SJCRH30 (cell line): ENCODE results near the gene GAS6. TPM values are rescaled to one million over a fixed set of nuclear protein-coding genes. Genes with fewer than 3 reads are reported as not detected.
A peak's percentile ranks its signal among the peaks of the same experiment; 100 is the strongest.

Experiments
- DNase-seq, 2 experiments: peaks; one replicate each; pipeline ENCODE4 v3.0.0-alpha.2; 2015 to 2020
- H3K27ac ChIP-seq: fragments of 250-450 bp; sonication (Bioruptor Pico); 2 replicates; pipeline ENCODE4 v1.5.1; 2020; ENCODE audit warnings: mild to moderate bottlenecking, moderate library complexity
- H3K27me3 ChIP-seq: fragments of 250-450 bp; sonication (Bioruptor Pico); 2 replicates; pipeline ENCODE4 v1.5.1; 2020; ENCODE audit warnings: mild to moderate bottlenecking, moderate library complexity
- H3K36me3 ChIP-seq: fragments of 250-450 bp; sonication (Bioruptor Pico); 2 replicates; pipeline ENCODE4 v1.5.1; 2020; ENCODE audit warnings: mild to moderate bottlenecking, moderate library complexity
- H3K4me1 ChIP-seq: fragments of 250-450 bp; sonication (Bioruptor Pico); 2 replicates; pipeline ENCODE4 v1.5.1; 2020; ENCODE audit warnings: mild to moderate bottlenecking, moderate library complexity
- H3K4me3 ChIP-seq: fragments of 250-450 bp; sonication (Bioruptor Pico); 2 replicates; pipeline ENCODE4 v1.5.1; 2020; ENCODE audit warnings: mild to moderate bottlenecking, moderate library complexity
- H3K9me3 ChIP-seq: fragments of 250-450 bp; sonication (Bioruptor Pico); replicated peaks from 2 replicates; pipeline ENCODE4 v1.5.1; 2020; ENCODE audit warnings: mild to moderate bottlenecking, moderate library complexity
- total RNA-seq: library from RNA; depleted of rRNA; stranded (reverse); fragments of >200 nt; shearing (Covaris generic); gene quantifications from 2 replicates; pipeline ENCODE4 v1.2.3, GENCODE V29; 2014

The GAS6 gene
- total RNA-seq, 1 experiment from 2014 or later, result 0.14 TPM

DNA sequence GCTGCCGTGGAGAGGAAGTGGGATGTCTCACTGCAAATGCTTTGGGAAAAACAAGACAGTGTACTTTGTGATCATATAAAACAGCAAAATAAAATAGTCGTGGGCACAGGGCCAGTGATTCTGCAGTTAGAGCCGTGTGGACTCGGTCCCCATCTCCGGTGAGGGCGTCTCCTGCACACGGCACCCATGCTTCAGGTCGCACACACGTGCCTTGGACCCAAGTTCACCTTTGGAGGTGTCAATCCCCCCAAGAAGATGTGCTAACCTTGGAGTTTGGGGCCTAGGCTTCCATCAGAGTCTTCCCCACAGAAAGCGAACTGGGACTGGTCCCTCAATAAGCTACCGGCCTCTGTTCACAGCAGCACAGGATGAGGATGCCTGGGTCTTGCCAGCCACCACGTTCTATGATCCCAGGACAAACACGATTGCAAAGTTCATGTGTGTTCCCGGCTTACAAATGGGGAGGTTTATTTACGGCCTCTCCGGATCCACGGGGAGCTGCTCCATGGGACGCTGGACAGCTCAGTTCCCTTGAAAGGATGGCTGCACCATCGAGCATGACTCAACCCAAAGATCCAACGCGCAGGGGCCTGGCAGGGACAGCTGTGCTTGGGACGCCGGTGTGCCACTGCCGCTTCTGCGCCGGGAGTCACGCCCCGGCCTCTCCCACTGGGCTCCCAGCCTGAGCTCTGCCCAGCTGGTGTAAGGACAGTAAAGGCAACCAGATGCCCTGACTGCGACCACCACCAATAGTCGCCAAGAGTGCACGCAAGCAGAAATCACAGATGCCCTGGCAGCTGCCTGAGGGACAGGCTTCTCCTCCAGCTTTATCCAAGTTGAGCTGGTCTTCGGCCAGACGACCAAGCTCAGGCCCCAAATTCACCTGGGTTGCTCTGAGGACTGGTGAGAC, 8.6 kb downstream of the GAS6 start:
- Histone ChIP-seq H3K36me3 (no peaks in the 10 kb centered on the region), H3K4me3 (no peak overlapping the region), H3K4me1 (no peaks in the 10 kb centered on the region; the same call in 1 of the 2 replicates), H3K27ac (peak overlapping the region; percentile 14; the same call in 1 of the 2 replicates), H3K9me3 (peaks cover 4% of the 10 kb centered on the region; the same call in 1 of the 2 replicates), H3K27me3 (no peaks in the 10 kb centered on the region)
- no peak for DNase-seq

DNA sequence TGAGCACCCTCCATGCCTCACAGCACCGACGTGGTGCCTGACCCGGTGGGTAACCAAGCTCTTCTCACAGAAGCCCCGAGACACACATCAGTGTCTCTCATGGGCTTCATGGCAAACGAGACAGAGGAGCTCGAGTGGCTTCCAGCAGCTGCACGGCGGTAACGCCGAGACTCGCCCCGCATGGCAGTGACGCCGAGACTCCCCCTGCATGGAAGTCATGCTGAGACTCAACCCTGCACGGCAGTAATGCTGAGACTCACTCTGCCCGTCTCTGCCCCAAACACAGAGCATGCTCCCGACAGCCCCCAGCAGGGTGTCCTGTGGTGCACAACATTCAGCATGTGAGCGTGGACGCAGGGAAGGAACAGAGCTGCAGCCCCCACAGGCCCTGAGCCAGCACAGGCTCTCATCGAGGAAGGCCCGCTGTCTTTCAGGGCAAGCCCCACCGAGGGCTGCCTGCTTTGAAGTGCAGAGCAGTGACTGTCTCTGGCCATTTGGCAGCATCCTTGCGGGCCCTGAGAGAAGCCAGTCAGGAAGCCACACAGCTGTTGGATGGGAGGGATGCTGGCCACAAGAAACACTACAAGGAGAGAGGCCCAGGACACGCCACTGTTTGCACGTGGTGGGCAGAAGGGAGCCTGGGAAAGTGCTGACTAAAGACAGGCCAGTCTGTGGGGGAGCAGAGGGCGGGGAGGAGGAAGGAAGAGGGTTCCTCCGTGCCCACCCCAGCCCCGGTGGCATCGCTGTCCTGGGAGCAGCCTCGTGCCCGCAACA, 9.5 kb downstream of the GAS6 start:
- Histone ChIP-seq H3K27ac (peak overlapping the region; percentile 14; the same call in 1 of the 2 replicates), H3K36me3 (no peaks in the 10 kb centered on the region), H3K9me3 (peaks cover 4% of the 10 kb centered on the region; the same call in 1 of the 2 replicates), H3K4me1 (no peaks in the 10 kb centered on the region; the same call in 1 of the 2 replicates), H3K4me3 (no peak overlapping the region), H3K27me3 (no peaks in the 10 kb centered on the region)
- DNase-seq, result peak; percentile 50 to 61

DNA sequence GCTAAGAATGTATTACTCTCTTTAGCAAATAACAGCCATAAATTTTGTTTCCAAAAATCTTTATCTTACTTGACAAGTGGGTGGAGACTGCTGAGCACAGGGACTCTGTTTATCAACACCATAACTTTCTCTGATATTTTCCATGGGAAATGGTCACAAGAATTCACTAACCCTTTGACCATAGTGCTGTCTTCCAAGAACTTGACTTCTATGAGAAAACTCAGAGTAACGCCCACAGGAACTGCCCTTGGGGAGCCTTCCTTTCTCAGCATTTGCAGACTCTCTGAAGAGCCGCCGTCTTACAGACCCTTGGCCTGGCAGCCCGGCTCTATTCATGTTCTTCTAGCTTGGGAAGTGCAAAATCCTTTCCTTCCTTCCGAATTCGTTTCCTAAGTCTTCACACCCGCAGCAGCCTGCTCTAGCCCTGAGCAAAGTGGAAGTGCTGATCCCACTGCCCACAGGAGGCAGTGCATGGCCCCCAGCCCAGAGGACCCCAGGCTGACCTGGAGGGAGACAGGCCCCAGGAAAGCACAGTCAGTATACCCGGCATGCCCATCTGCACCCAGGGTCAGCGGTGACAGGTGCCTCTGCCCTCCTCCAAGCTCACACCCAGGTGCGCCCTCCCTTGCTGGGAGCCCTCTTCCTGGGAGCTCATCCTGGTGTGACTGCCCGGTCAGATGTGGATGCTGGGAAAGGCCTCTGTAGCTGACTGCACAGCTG, 10.2 kb downstream of the GAS6 start:
- Histone ChIP-seq H3K27me3 (no peaks in the 10 kb centered on the region), H3K4me1 (no peaks in the 10 kb centered on the region; the same call in 1 of the 2 replicates), H3K4me3 (no peak overlapping the region), H3K36me3 (no peaks in the 10 kb centered on the region), H3K27ac (no peak overlapping the region), H3K9me3 (0 out of 2 replicates have a peak, but pooled peaks cover 4% of the 10 kb centered on the region)
- DNase-seq, result no peak

DNA sequence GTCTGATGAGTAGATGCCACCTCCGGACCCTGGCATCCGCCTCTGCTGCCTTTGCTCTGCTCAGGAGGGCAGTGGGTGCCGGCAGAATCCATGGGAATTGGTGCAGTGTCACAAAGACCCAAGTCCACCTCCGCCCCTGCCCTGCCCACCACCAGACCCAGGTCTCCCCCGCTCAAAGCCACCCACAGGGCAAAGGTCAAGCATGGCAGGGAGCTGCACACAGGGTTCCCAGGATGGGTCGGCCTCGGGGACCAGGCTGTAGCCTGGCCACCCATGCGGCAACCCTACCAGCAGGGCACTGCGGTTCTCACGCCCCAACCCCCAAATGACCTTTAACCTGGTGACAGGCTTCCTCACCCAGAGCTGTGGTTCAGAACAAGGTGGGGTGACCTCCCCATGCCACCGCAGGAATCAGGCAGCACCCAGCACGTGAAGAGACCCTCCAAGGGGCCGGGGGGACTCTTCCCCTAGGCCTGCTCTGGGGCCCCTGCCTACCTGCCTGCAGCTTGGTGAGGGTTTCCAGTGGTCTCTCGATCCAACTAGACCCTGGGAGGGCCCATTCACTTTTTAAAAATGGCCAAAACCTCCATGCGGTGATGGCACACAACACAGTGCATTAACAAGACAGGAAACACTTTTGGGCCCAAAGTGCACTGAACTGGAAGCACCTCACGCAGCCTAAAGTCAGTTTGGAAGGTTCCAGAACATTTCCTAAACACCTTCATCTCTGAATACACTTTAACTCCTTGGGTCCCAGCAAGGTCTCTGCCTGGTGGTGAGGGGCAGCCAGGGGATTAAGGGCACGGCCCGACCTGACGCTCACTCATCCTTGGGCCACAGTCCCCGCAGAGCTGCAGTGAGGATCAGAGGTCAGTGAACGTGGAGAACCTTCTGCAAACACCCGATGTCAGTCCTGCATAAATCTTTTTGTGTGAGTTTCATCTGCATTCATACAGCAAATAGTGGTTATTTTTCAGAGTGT, 11.0 kb downstream of the GAS6 start:
- no peak overlapping the region for H3K4me3 ChIP-seq
- 0 out of 2 replicates have a peak, but pooled peaks cover 4% of the 10 kb centered on the region for H3K9me3 ChIP-seq
- H3K27me3 ChIP-seq, result no peaks in the 10 kb centered on the region
- H3K4me1 ChIP-seq, result no peaks in the 10 kb centered on the region; the same call in 1 of the 2 replicates
- no peak for DNase-seq
- no peaks in the 10 kb centered on the region for H3K36me3 ChIP-seq
- no peak overlapping the region for H3K27ac ChIP-seq

DNA sequence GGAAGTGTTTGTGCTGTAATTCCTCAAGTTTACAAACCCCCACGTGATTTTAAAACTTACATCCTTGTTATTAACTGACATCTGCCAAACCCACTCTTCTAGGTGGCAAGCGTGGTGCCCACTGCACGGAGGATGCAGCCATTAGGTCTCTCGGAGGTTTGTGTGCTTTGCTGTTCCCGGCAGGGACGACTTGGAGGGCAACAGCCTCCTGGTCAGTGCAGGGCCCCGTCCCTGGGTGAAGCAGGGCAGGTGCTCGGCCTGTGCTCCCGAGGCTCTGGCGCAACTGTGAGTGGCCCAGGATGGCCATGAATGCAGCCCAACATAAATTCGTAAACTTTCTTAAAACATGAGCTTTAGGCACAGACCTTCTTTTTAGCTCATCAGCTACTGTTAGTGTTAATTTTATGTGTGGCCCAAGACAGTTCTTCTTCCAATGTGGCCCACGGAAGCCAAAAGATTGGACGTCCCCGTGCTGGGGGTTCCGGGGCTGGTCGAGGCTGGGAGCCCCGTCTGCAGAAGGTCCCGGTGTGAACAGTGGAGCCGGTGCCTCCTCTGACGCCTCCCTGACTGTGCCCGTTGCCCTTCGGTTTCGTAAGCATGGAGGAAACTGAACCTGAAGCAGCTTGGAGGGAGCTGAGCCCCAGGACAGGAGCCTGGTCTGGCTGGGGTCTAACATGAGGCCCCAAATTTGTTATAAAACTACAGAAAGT, 11.9 kb downstream of the GAS6 start:
- H3K4me1 ChIP-seq, result no peaks in the 10 kb centered on the region; the same call in 1 of the 2 replicates

DNA sequence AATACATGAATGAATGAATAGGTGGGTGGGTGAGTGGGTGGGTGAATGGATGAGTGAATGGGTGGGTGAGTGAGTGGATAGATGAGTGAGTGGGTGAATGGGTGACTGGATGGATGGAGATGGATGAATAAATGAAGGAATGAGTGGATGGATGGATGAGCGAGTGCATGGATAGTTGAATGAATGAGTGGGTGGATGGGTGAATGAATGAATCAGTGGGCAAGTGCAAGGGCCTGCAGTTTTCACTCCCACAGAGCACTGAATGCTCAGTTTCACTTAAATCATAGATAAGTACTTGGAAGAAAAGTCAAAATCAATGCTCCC, 12.4 kb downstream of the GAS6 start:
- no peak for DNase-seq

More for the DNA sequence above, 11.9 kb downstream of the GAS6 start:
- H3K4me3 ChIP-seq, result no peak overlapping the region
- H3K9me3 ChIP-seq, result 0 out of 2 replicates have a peak, but pooled peaks cover 4% of the 10 kb centered on the region
- H3K36me3 ChIP-seq, result no peaks in the 10 kb centered on the region
- no peak overlapping the region for H3K27ac ChIP-seq
- DNase-seq, result no peak
- H3K27me3 ChIP-seq, result no peaks in the 10 kb centered on the region

DNA sequence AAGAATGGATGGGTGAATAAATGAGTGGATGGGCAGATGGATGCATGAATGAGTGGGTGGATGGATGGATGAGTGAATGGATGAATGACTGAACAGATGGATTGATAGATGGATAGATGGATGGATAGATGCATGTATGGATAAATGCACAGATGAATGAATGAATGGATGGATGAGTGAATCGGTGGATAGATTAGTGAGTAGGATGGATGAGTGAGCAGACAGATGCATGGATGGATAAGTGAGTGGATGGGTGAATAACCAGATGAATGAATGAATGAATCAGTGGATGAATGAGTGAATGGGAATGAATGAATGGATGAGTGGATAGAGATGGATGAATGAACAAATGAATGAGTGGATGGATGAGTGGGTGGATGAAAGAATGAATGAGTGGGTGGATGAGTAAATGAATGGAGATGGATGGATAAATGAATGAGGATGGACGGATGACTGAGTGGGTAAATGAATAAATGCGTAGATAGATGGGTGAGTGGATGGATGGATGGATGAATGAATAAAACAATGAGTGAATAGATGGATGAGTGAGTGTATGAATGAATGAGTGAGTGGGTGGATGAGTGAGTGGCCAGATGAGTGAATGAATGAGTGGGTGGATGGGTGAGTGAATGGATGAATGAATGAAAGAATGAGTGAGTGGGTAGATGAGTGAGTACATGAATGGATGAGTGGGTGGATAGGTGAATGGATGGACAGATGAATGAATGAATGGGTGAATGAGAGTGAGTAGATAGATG, 13.0 kb downstream of the GAS6 start:
- Histone ChIP-seq H3K4me3 (no peak overlapping the region), H3K27ac (no peak overlapping the region), H3K9me3 (0 out of 2 replicates have a peak, but pooled peaks cover 4% of the 10 kb centered on the region), H3K4me1 (no peaks in the 10 kb centered on the region; the same call in 1 of the 2 replicates), H3K27me3 (no peaks in the 10 kb centered on the region), H3K36me3 (no peaks in the 10 kb centered on the region)
- DNase-seq, result no peak

More for the DNA sequence above, 12.4 kb downstream of the GAS6 start:
- H3K4me1 ChIP-seq, result no peaks in the 10 kb centered on the region; the same call in 1 of the 2 replicates
- H3K4me3 ChIP-seq, result no peak overlapping the region
- no peaks in the 10 kb centered on the region for H3K36me3 ChIP-seq
- no peaks in the 10 kb centered on the region for H3K27me3 ChIP-seq
- 0 out of 2 replicates have a peak, but pooled peaks cover 4% of the 10 kb centered on the region for H3K9me3 ChIP-seq
- no peak overlapping the region for H3K27ac ChIP-seq

DNA sequence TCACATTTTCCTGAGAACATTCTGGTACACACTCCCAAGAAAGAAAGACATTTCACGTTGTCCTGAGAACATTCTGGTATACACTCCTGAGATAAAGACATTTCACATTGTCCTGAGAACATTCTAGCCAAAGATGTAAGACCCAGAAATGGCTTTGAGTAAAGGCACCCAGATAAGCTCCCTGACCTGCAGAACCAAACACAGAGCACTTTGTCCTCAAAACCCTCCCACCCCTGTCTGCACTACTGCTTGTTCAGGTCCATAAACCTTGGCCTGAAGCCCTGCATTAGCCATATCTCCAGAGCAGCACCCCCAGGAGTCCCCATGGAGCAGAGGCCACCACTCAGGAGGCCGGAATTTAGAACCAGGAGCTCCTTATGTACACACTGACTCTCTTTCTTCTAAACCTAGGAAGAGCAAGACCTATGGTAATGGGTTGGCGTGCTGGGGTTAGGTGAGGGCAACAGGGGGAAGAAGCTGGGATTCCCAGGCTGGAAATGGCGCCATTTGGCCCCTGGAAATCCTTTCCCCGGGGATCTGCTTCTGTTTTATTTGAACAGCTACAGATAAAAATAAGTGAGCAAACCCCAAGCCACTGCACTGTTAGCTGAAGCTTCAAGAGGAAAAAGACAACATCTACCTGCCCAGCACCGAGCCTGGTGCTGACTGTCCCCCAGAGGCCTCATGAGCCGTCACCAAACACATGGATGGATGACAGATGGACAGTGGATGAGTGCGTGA, 13.7 kb downstream of the GAS6 start:
- Histone ChIP-seq H3K4me1 (no peaks in the 10 kb centered on the region; the same call in 1 of the 2 replicates), H3K4me3 (no peak overlapping the region), H3K9me3 (0 out of 2 replicates have a peak, but pooled peaks cover 4% of the 10 kb centered on the region), H3K27me3 (no peaks in the 10 kb centered on the region), H3K36me3 (no peaks in the 10 kb centered on the region), H3K27ac (no peak overlapping the region)
- no peak for DNase-seq

DNA sequence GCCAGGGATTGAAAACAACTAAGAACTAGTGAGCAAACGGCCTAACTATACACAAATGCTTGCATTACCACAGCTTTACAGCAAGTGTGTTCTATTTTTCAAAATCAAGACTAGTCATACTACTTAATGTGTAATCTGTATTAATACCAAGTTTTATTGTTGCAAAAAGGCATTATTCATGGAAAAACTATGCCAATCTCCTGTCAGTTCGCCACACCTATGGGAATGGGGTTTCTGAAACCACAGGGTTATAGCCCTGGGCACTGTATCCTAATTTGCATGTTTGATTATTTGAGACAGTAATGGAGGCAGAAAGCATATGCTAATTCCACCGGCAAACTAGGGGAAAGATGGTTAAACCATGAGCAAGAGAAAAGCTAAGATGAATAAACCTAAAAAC, 14.3 kb downstream of the GAS6 start:
- no peaks in the 10 kb centered on the region for H3K27me3 ChIP-seq
- H3K27ac ChIP-seq, result no peak overlapping the region

DNA sequence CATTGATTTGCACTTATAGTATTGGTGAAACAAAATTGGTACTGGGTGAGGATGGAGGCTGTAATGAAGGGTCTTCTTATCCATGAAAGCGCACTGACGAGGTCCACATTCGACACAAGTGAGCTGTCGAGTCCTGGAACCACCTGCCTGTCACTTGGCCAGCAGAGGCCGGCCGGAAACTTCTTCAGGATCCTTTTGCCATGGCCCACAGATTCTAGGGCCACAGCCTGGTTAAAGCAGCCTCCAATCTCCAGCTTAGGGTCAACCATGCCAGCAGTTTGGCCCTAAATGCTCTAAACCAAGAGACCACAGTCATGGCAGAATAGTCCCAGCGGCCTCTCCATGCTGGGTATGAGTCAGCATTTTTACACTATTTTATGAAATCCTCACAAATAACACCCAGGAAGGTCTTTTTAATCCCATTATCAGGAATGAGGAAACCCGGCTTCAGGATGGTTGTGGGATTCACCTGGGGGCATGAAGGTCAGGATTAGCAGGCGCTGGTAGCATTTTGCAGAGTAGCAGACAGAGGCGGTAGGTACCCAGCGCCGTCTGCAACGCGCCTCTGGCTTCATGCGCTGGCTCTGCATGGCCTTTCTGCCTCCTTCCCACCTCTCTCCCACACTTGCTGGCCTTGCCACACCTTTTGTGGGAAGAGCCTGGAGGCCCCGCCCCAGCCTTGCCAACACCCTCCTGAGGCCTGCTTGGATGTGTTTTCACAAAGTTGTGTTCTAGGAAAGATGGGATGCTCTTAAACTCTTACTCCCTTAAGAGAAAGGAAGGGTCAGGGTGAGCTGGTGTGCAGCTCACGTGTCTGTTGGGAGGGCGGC, 15.2 kb downstream of the GAS6 start:
- Histone ChIP-seq H3K27me3 (no peaks in the 10 kb centered on the region), H3K27ac (no peak overlapping the region), H3K4me3 (no peak overlapping the region), H3K9me3 (0 out of 2 replicates have a peak, but pooled peaks cover 4% of the 10 kb centered on the region), H3K36me3 (no peaks in the 10 kb centered on the region), H3K4me1 (peaks cover 4% of the 10 kb centered on the region; the same call in 1 of the 2 replicates)
- DNase-seq, result no peak

More for the DNA sequence above, 14.3 kb downstream of the GAS6 start:
- Histone ChIP-seq H3K36me3 (no peaks in the 10 kb centered on the region), H3K4me1 (peaks cover 4% of the 10 kb centered on the region; the same call in 1 of the 2 replicates), H3K9me3 (0 out of 2 replicates have a peak, but pooled peaks cover 4% of the 10 kb centered on the region), H3K4me3 (no peak overlapping the region)
- DNase-seq, result no peak

DNA sequence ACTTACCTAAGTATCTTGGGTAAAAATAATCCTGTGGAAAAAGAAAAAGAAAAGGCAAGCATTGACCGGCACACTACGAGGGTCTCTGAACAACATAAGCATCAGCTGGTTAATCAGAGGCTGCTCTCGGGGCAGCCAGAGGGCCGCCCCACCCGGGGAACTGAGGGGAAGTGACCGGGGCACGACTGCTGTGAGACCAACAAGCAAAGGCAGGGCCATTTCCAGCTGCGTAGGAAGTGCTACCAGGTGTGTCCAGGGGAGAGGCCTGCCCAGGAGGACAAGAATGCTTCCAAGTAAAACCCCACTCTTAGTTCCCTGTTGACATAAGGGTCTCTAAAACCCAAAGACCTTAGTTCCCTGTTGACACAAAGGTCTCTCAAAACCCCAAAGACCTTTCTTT, 15.9 kb downstream of the GAS6 start:
- H3K36me3 ChIP-seq, result no peaks in the 10 kb centered on the region
- peaks cover 4% of the 10 kb centered on the region; the same call in 1 of the 2 replicates for H3K4me1 ChIP-seq
- H3K27me3 ChIP-seq, result no peaks in the 10 kb centered on the region
- no peak overlapping the region for H3K27ac ChIP-seq
- 0 out of 2 replicates have a peak, but pooled peaks cover 4% of the 10 kb centered on the region for H3K9me3 ChIP-seq
- H3K4me3 ChIP-seq, result no peak overlapping the region
- no peak for DNase-seq
